ENCODE results near the gene CEP83. TPM values are rescaled to one million over a fixed set of nuclear protein-coding genes. Genes with fewer than 3 reads are reported as not detected.

Gene CEP83
- total RNA-seq (2021) (23.4 to 29.8 TPM (median 26.2 TPM) in 3 replicates), Bru-seq, nascent RNA (percentile 77 among the genes with signal in this experiment)
- long read RNA-seq, experiment 1, transcript CEP83-201 (16 exons, 3,130 nt) = major isoform, 30 of 106 reads
- long read RNA-seq, experiment 1, partial matches to known transcripts = 22 of 106 reads
- long read RNA-seq, experiment 1, other reads (novel, unspliced or antisense) = 48 of 106 reads
- long read RNA-seq, experiment 2, partial matches to known transcripts = 7 of 12 reads
- long read RNA-seq, experiment 2, other reads (novel, unspliced or antisense) = 5 of 12 reads
- long read RNA-seq, experiment 3, partial matches to known transcripts = 5 of 15 reads
- long read RNA-seq, experiment 3, other reads (novel, unspliced or antisense) = 9 of 15 reads

- peaks cover 9% of the 10 kb centered on the region for H3K27me3 Mint-ChIP-seq (ENCODE audit: low read depth)
- H3K27ac Mint-ChIP-seq = peak within 1 kb of the TSS; percentile 33; the same call in 1 of the 2 replicates
- DNase-seq (ENCODE audit: low spot score) = peak; percentile 86
- H3K4me1 Mint-ChIP-seq = peaks cover 19% of the 10 kb centered on the region
- peaks cover 5% of the 10 kb centered on the region for H3K9me3 Mint-ChIP-seq
- peak within 1 kb of the TSS; percentile 88 for H3K4me3 Mint-ChIP-seq
- H3K36me3 Mint-ChIP-seq = peaks cover 9% of the 10 kb centered on the region
- ChIA-PET CTCF (interaction anchor here (1.2 kb wide), 1 partner anchor 31 kb away, joined by 5 read pairs; no protein-coding TSS in a partner anchor), POLR2A (no interaction called here)
- ATAC-seq = peak; percentile 94
- TF ChIP-seq ERG (CRISPR knock-in tag; IDR thresholded peaks at IDR 0.05) = no peak
- peak; percentile 89 for TF ChIP-seq ARID4B (CRISPR knock-in tag; IDR thresholded peaks at IDR 0.05; ENCODE audit: borderline replicate concordance)
- no peak for TF ChIP-seq ATF6 (CRISPR knock-in tag; IDR thresholded peaks at IDR 0.05)
- TF ChIP-seq ZNF512 (CRISPR knock-in tag; IDR thresholded peaks at IDR 0.05; ENCODE audit: borderline replicate concordance) = no peak
- no peak for TF ChIP-seq FOXJ3 (CRISPR knock-in tag; IDR thresholded peaks at IDR 0.05; ENCODE audit: borderline replicate concordance)
- no peak for TF ChIP-seq ZNF671 (CRISPR knock-in tag; IDR thresholded peaks at IDR 0.05)
- TF ChIP-seq NFYB (CRISPR knock-in tag; conservative IDR thresholded peaks at IDR 0.05; ENCODE audit: low read depth) = peak; percentile 46
- peak; percentile 89 for TF ChIP-seq ZNF232 (CRISPR knock-in tag; IDR thresholded peaks at IDR 0.05)
- TF ChIP-seq CREM (CRISPR knock-in tag; IDR thresholded peaks at IDR 0.05) = peak; percentile 89
- no peak for TF ChIP-seq EMX1 (CRISPR knock-in tag; IDR thresholded peaks at IDR 0.05)
- no peak for TF ChIP-seq ZNF423 (CRISPR knock-in tag; IDR thresholded peaks at IDR 0.05)
- TF ChIP-seq TP53 (CRISPR knock-in tag; IDR thresholded peaks at IDR 0.05) = peak; percentile 55; the same call in 1 of the 2 replicates
- no peak for TF ChIP-seq NR1H2 (CRISPR knock-in tag; IDR thresholded peaks at IDR 0.05)
- TF ChIP-seq FOXP4 (CRISPR knock-in tag; IDR thresholded peaks at IDR 0.05) = peak; percentile 83
- TF ChIP-seq E2F5 (CRISPR knock-in tag; IDR thresholded peaks at IDR 0.05) = peak; percentile 85; the same call in 1 of the 2 replicates
- no peak for TF ChIP-seq ZNF263 (CRISPR knock-in tag; IDR thresholded peaks at IDR 0.05; ENCODE audit: low read depth)
- no peak for TF ChIP-seq OVOL2 (CRISPR knock-in tag; IDR thresholded peaks at IDR 0.05; ENCODE audit: borderline replicate concordance)
- no peak for TF ChIP-seq NFATC4 (CRISPR knock-in tag; IDR thresholded peaks at IDR 0.05)
- TF ChIP-seq FOXK1 (CRISPR knock-in tag; IDR thresholded peaks at IDR 0.05) = peak; percentile 88; the same call in 1 of the 2 replicates
- TF ChIP-seq ZNF396 (CRISPR knock-in tag; IDR thresholded peaks at IDR 0.05; ENCODE audit: borderline replicate concordance) = no peak
- TF ChIP-seq GABPB1 (CRISPR knock-in tag; IDR thresholded peaks at IDR 0.05) = peak; percentile 69; the same call in 1 of the 2 replicates
- peak; percentile 98 for TF ChIP-seq MYBL2 (CRISPR knock-in tag; IDR thresholded peaks at IDR 0.05)
- no peak for TF ChIP-seq GTF2I (CRISPR knock-in tag; conservative IDR thresholded peaks at IDR 0.05)
- 0 out of 2 replicates have a peak, but pooled peaks have one; percentile 16 for TF ChIP-seq ELF4 (CRISPR knock-in tag; IDR thresholded peaks at IDR 0.05; ENCODE audit: low read depth)
These were observed at the start of gene CEP83 for GRCh38 chr12:94459728-94460615. CEP83 (minus strand) TSS chr12:94459867; CDS start chr12:94412490, 47,377 bp downstream.
